ENCODE results near the gene GRB10.
"Not testable (repeated sequence)": the region's sequence is repeated elsewhere in the genome, so short reads cannot be mapped to it uniquely, and the experiment has no call there.

Gene GRB10

DNA sequence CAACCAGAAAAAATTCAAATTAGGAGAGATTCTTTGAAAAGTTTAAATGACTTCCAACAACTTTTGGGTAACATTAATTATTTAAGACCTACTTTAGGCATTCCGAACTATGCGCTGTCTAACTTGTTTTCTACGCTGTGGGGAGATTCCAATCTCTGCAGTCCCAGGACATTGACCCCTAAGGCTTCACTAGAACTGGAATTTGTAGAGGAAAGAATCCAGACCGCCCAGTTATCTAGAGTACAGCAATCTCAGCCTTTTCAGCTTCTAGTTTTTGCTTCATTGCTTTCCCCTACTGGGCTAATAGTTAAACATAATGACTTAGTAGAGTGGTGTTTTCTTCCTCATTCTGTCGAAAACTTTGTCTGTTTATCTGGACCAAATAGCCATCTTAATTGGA lies 202.6 kb downstream of the GRB10 start:
- DNase-seq (ENCODE audit: low read depth): no peak

DNA sequence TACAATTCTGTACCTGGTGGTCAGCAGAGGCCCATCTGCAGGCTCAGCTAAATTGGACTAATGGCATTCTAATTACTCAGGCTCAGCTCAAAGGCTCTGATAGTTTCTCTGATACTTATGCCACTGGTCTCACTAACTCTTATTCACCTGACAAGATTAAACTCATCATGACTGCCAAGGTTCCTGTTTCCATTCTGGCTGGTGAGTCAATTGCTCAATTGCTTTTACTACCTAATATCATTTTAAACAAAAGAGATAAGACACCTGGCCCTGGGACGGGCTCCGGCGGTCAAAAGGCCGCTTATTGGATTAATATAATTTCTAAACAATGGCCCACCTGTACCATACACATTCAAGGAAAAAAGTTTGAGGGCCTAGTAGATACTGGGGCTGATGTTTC lies 204.6 kb downstream of the GRB10 start:
- not testable (repeated sequence) for DNase-seq (ENCODE audit: low read depth)

DNA sequence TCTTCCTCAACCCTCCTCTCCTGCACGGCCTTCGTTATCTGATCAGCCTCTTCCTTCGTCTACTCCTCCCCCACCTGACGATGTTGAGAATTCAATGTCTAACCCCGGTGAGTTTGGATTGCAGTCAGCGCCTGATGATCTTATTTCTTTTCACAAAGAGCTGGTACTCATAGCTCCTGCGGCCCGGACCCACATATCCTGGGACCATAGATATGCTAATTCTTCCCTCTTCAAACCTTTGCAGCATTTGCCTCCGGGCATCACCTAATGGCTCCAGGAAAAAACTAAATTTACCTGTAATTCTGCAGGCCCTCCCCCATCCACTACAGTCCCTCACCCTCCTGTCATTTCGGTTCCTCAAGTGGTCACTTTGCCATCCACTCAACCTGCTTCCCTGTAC lies 205.1 kb downstream of the GRB10 start:
- no peak for DNase-seq (ENCODE audit: low read depth)

DNA sequence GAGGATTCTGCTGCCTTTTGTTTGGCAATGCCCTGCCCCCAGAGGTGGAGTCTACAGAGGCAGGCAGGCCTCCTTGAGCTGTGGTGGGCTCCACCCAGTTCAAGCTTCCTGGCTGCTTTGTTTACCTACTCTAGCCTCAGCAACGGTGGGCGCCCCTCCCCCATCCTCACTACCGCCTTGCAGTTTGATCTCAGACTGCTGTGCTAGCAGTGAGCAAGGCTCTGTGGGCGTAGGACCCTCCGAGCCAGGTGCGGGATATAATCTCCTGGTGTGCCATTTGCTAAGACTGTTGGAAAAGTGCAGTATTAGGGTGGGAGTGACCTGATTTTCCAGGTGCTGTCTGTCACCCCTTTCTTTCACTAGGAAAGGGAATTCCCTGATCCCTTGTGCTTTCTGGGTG lies 206.3 kb downstream of the GRB10 start:
- DNase-seq (ENCODE audit: low read depth): not testable (repeated sequence)

DNA sequence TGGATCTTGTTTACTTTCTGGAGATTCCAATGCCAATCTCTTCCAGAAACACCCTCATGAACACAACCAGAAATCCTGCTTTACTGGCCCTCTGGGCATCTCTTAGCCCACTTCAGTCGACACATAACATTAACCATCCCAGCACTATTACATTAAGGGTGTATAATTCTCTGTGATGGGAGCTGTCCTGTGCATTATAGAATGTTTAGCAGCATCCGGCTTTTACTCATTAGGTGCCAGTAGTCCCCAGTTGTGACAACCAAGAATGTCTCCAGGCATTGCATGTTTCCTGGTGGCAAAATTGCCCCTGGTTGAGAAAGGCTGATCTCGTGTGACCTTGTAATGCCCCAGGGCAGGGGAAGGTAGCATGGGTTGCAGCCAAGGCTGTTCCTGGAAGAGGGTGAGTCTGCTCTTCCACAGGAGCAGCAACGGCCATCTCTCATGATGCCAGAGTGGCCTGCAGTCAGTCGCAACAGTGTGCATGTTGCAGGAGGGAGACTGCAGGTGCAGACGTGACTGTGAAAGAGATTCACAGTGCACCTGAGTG lies 214.9 kb downstream of the GRB10 start:
- DNase-seq (ENCODE audit: low read depth): no peak

DNA sequence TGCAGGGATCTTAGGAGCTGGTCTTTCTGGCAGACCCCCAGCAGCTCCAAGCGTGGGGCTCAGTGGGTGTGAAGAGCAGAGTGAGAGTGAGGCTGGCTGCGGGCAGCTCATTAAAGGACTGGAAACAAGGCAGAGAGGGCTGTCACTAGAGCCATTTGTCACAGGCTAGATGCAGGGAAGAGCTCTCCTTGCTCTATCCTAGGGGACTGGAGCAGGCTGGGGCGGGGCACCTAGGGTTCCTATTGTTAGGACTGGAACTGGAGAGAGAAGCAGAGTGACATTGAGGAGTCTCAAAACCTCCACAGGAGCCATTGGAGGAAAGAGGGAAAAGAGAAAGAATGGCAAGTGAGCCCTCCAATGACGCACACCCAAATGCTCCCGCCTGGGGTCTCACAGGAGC lies 216.7 kb downstream of the GRB10 start:
- no peak for DNase-seq (ENCODE audit: low read depth)

DNA sequence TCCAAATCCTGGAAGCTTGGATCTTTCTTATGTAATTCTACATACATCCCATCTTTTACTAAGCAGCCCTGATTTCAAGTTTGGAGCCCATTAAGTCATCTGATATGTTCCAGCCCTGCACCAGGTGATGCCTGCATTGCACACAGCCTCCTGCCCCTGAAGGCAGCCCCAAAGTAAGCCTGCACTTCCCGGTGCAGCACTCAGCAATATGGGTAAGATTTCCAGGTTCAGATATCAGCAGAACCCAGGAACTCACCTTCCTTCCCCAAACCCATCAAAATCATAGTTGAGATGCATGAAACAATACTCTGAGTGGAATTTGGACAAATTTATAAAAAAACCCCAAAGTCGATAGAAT lies 217.2 kb downstream of the GRB10 start:
- DNase-seq (ENCODE audit: low read depth): no peak

DNA sequence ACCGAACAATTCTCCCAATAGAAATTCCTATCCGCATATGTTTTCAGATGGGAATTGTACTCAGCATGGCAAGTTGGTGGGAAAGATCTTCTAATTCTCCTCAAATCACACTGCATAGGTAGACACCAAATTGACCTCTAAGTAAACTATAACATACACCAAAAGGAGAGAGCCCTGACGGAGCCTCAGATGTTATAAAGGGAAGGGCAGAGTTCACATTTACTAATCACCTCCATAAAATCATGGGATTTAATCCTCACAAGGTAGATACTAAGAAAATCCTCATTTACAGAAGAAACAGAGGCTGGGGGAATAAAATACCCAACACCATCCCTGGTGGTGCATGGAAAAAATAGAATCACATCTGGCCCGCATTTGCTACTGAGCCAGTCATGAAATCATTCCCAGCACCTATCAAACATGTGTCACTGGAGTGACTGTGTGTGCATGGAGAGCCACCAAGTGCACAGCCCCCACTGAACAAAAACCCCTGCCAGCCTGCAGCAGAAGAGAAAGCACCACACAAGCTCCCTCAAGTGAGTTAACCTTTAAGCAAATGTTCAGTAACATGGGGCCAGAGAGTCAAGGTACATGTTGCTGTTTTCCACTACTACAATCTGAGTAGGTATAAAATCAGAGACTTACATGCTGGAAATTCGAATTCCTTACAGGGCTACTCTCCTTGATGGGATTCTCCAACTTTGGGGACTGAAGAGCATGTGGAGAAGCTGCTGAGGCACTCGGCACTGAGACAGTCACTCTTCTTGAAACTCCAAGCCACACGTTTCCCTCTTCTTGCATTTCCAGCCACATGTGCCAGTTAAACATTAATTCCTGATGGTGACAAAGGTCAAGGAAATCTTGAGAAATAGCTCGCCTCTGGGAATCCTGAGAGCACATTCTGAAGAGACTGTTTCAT lies 217.8 kb downstream of the GRB10 start, which contains the start of gene DDC:
Gene DDC (minus strand): TSS at position 766 of the 919 bp plus-strand sequence. CDS start 21,320 bp downstream, outside the sequence.
- no peak for DNase-seq (ENCODE audit: low read depth)

DNA sequence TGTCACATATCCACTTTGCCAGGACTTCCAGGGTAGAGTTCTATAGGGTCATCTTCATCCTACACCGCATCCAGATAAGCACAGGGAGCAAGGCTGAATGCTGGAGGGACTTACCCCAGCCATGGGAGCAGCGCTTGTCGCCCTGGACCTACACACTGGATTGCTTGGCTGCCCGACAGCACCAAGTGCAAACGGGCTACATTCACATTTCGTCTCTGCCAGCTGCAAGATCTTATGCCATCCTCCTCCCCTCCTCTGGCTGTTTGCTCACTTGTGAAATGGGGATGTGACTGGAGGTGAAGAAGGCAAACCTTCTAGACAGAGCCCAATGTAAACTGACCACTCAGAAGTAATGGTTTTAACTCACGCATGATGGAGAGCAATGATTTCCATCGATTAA lies 218.5 kb downstream of the GRB10 start:
- DNase-seq (ENCODE audit: low read depth): no peak

DNA sequence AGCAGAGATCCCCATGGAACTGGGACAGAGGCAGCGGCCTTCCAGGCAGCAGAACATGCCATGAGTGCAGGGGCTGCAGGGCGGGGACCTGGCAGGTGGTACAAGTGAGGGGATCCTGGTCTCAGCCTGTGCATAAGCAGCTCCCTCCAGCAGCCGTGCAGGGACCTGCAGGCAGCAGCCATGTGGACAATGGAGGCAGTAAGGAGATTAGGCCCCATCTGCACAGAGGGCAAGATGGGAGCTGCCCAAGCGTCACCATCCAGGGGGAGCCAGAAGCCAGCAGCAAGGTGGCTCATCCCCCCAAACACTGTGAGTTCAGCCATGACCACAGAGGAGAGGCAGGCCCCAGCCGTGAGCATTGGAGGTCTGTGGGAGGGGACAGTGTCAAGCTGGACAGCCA lies 220.6 kb downstream of the GRB10 start:
- DNase-seq (ENCODE audit: low read depth): no peak

DNA sequence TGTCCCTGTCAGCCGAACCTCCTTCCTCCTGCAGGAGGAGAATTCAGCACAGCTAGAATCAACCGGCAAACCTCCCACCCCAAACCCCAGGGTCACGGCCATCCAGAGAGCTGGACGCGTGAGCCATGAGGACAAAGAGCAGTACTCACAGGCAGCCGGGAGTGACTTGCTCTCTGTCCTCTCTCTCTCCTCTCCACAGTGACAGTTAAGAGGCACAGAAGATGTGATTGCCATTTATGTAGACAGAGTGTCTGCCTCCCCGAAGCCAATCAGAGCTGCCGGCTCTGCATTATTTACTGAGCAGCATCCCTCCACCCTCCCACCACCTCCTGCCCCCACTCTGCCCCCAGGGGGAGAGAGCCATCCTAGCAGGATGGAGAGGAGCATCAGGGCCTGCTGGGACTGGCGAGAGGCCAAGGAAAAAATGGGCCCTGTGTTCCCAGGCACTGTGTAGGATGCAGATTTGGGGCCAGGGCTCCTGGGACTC lies 221.8 kb downstream of the GRB10 start:
- no peak for DNase-seq (ENCODE audit: low read depth)

DNA sequence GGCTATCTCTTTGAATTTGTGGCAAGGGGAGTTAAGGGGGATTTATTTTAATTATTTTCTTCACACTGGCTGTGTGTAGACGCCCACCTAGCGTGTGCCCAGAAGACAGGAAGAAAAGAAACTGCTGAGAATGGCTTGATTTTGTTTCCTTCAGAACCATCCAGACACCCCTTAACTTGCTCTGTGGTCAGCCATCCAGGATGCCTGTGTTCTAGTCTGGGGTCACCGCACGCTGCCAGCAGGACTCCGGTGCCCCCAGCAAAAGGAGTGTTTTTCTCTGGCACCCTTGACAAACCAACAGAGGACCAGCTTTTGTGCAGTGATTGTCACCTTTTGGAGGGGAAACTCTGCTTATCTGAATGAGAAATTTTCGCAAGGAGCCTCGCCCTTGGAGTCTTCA lies 222.8 kb downstream of the GRB10 start:
- no peak for DNase-seq (ENCODE audit: low read depth)

DNA sequence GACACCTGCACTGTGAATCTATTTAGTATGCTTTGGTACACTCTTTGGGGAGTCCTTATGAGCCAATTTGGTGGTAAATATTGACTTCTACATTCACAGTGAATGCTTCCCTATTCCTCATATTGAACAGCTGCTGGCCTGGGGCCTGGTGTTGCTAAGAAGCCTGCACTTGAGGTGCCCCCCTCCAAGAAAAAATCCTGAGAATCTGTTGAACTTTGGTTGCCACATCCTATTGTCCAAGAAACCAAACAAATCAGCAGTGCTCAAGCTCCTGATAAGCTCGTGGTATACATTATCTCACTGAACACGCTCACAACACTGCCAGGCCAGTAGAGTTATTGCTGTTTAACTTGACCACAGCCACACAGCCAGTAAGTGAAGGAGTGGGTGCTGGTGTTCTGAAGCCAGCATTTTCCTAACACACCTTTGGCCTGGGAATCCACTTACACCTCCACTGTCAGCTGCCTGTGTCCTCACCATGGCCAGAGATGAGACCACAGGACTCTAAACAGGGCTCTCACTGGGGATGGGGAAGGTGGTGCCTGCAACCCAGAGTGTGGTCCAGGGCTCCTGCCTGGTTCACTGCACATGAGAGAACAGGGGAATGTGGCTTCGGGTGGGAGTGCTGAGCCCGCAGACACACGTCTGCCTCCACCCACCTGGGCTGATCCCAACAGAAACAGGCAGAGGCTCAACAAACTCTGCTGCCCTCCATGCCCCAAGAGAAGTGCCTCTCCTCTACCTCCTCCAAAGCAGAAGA lies 224.2 kb downstream of the GRB10 start:
- DNase-seq (ENCODE audit: low read depth): no peak

DNA sequence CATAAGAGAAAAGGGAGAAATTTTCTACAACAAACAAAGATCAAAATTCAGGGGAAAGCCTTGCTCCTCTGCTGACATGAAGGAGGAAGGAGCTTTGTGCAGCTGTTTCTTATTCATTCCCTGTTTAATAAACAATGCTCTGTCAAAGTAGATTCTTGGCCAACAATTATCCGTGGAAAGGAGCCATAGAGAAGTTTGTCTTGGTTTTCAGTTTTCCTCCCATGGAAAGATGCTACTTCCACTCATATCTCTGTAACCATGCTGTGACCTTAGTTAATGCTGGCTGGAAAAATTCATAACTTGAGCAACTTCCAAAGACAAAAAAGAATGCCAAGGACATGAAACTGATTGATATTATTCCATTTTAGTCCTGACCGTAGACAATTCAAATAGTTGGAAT lies 225.6 kb downstream of the GRB10 start:
- DNase-seq (ENCODE audit: low read depth): no peak

DNA sequence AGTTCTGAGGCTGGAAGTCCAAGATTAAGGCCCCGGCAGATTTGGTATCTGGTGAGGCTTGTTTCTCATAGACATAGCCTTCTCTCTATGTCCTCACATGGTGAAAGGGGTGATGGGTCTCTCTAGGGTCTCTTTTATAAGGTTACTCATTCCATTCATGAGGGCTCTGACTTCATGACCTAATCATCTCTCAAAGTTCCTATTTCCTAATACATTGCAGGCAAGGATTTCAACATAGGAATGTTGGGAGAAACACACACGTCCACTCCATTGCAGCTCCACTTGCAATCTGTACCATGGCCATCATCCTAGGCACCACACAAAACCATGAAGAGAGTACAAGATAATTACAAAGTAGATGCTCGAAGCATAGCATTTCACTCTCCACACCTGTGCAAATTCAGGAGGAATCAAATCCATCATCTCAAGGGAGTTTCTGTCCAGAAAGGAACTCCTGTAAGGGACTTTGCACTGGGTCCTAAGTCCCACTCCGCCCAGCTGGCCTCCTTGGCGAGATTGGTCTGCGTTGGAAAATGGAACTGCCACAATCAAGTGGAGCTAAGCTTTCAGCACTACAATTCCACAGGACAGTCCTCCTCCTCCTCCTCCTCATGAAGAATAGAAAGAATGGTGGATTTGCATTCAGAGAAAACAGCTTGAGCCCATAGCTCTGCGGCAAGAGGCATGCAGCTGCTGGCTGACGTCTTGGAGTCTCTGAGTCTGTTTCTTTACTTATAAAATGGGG lies 226.3 kb downstream of the GRB10 start:
- no peak for DNase-seq (ENCODE audit: low read depth)

DNA sequence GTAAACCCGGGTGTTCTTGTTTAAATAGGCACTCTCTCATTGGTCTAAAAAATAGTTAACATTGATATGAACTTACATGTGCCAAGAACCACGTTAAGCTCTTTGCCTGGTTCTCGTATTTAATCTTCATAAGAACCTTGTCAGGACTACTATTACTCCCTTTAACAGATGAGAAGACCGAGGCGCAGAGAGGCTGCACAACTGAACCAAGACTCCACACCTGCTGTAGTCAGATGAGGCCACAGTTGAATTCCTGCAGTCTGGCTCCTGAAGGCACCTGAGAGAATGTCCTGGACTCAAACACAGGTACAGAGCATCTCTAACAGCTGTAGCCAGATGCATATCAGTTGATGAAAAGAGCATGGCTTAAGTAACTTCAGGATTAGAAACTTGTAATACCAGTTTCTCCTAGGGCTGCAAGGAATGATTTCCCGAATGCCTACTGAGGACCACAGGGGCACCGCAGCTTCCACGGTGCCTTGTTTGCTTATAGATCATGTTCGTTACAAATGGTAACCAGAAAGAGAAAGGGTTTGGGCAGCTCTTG lies 227.0 kb downstream of the GRB10 start:
- no peak for DNase-seq (ENCODE audit: low read depth)

DNA sequence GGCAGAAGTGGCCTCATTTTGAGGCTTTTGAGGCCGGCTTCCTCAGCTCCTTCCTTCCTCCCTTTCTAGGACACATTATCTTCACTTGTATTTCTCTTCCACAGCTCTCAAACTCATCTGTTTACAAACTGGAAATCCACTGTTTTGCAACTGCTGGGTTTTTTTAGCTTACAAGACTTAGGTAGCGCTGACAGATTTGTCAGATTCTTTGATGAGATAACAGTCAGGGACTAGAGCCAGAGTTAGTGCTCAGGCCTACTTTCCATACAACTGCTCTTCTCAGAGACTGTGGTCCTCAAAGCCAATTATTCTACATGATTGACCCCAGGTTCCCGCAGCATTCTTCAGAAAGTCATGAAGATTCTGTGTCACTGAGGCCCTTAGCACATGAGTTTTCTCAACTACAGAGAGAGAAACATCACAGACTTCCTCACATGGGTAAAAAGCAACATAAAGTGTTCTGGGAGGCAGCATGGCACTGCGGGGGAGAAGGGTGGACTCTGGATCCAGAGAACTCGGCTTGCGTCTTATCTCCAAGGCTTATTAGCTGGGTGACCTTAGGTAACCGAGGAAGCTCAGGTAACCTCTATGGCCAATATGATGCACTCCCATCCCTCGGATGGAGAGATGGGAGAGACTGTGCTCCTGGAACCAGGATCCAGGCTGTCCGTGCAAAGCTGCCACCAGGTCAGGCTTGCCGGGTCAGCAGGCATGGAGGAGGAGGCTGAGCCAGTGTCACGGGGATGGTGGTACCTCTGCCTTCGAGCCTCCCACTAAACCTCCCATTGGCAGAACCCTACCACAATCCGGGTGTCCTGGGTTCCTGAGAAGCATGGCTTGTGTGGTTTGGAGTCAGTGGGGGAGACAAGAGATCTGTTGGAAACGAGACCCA lies 228.0 kb downstream of the GRB10 start:
- no peak for DNase-seq (ENCODE audit: low read depth)

DNA sequence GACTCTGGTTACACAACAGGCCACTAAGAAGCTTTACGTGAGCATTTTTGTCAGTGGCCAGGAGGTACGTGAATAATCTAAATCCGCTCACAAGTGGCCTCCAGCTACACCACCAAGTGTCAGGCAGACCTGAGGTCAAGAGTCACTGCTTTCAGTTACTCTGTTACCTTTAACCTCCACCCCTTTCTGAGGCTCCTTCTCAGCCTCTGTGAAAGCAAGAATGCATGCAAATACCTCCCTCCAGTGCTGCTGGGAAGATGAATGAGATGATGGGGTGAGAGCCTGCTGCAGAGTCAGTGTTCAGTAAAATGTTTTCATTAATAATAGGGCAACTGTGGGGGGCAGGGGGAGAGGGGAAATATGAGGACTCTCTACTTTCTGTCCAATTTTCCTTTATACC lies 228.7 kb downstream of the GRB10 start:
- no peak for DNase-seq (ENCODE audit: low read depth)

DNA sequence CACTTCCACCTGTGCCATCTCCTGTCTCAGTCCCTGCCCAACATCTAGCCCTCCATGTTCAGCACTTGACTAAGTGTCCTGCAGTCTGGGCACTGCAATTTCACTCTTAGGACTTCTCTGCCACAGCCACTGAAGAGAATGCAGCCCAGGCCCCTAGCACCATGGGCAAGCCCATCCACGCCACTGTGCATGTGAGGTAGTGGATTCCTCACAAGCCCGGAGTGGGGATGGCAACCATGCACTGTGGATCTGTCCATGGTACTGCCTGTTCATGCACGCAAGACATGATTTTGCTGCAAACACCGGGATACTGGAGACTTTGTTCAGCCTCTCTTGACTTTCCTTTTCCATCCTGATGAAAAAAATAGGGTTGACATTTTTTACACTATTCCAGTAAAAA lies 229.8 kb downstream of the GRB10 start:
- DNase-seq (ENCODE audit: low read depth): no peak

DNA sequence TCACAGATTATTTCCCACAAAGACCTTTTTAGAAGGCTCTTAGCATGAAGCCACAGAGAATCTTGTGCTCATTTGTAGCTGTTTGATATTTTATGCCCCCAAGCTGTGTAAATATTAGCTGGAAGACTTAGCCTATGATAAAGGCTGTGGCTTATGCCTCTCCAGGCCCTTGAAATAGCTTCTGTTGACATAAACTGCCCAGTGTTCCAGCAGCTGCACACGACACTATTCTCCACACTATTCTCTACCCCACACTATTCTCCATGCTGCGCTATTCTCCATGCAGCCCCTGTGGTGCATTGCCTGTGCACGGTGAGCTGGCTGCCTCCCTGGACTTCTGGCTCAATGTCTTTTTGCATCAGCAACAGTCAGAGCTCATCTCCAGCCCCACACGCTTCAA lies 230.6 kb downstream of the GRB10 start:
- no peak for DNase-seq (ENCODE audit: low read depth)

DNA sequence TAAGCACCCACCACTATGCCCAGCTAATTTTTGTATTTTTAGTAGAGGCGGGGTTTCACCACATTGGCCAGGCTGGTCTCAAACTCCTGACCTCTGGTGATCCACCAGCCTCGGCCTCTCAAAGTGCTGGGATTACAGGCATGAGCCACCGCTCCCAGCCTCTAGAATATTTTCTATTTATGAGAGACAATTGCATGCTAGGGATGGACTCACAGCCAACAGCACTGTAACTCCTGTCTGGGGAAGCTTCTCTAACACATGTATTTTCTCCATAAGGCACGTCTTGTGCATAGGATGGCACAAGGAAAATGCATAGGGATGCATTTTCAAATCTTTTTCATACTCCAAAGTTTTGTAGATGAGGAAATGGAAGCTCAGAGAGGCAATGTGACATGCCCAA lies 237.1 kb downstream of the GRB10 start:
- DNase-seq (ENCODE audit: low read depth): not testable (repeated sequence)
